A549 (cell line): Measurements from ENCODE around the gene BMP7. TPM values are rescaled to one million over a fixed set of nuclear protein-coding genes. Genes with fewer than 3 reads are reported as not detected.

Source experiments
- ATAC-seq, 2 experiments: fragments of 200-7000 bp in 1 of 2; fragments of >200 bp in 1 of 2; cut with Nextera tagmentation in 1 of 2; cut with Tn5 transposase in 1 of 2; 3 replicates each; pipeline versions ENCODE4 v1.8.0 to v1.9.1; 2018 to 2020; ENCODE audit warnings: mild to moderate bottlenecking in 1 of 2, moderate library complexity in 1 of 2
- CTCF ChIA-PET: fragments of 300-600 bp; sonication (Branson Sonifier 250); formaldehyde crosslinking; extraction: SDS; loops from one replicate; lab custom pipeline; 2021; ENCODE audit warnings: antibody characterized with exemption, inconsistent platforms; lab: Yijun Ruan, JAX
- POLR2A ChIA-PET: fragments of 350-600 bp; formaldehyde crosslinking; extraction: SDS; loops from one replicate; lab custom pipeline; 2021; ENCODE audit warnings: antibody characterized with exemption, inconsistent platforms; lab: Yijun Ruan, JAX
- DNase-seq, 2 experiments: peaks; one replicate each; pipeline versions ENCODE4 v3.0.0 to v3.0.0-alpha.2; 2011 to 2016; ENCODE audit warnings: low read depth in 1 of 2, low spot score in 1 of 2
- FAIRE-seq: peaks from 2 replicates; lab custom pipeline; 2011; peaks lifted over from hg19 to GRCh38; lab: Jason Lieb, UNC
- H3K27ac ChIP-seq, 2 experiments: fragments of >200 bp; sonication (Bioruptor Twin); formaldehyde crosslinking; 3 replicates each; pipeline ENCODE4 v1.5.1; 2016 to 2017
- H3K4me1 ChIP-seq: fragments of >200 bp; sonication (Bioruptor Twin); formaldehyde crosslinking; 3 replicates; pipeline ENCODE4 v1.6.1; 2016
- H3K4me2 ChIP-seq: fragments of >200 bp; sonication (Bioruptor Twin); formaldehyde crosslinking; 3 replicates; pipeline ENCODE4 v1.6.1; 2016
- H3K4me3 ChIP-seq: fragments of >200 bp; sonication (Bioruptor Twin); formaldehyde crosslinking; 3 replicates; pipeline ENCODE4 v1.5.1; 2016
- H3K9me3 ChIP-seq: fragments of >200 bp; sonication (Bioruptor Twin); formaldehyde crosslinking; 3 replicates; pipeline ENCODE4 v1.6.1; 2016
- CBX8 ChIP-seq: fragments of 200-600 bp; sonication (generic); IDR thresholded peaks from 2 replicates; pipeline ENCODE4 v1.6.1; 2016
- EHF ChIP-seq: fragments of 250-450 bp; sonication (Bioruptor Pico); IDR thresholded peaks from 2 replicates; pipeline ENCODE4 v1.5.0; 2020; ENCODE audit warnings: mild to moderate bottlenecking
- EHMT2 ChIP-seq: fragments of 200-600 bp; sonication (generic); IDR thresholded peaks from 2 replicates; pipeline ENCODE4 v1.6.1; 2016; ENCODE audit warnings: antibody characterized with exemption, low read depth, mild to moderate bottlenecking, moderate library complexity
- ESRRA ChIP-seq: fragments of 150-350 bp; IDR thresholded peaks from 2 replicates; pipeline ENCODE4 v1.6.1; 2014; ENCODE audit warnings: mild to moderate bottlenecking, low read length, borderline replicate concordance
- FOSB ChIP-seq: fragments of 250-450 bp; sonication (Bioruptor Pico); IDR thresholded peaks from 2 replicates; pipeline ENCODE4 v1.5.0; 2020; ENCODE audit warnings: mild to moderate bottlenecking, moderate library complexity
- FOSL2 ChIP-seq, 2 experiments: fragments of 450-650 bp in 1 of 2; fragments of >200 bp in 1 of 2; sonication (Bioruptor Twin) in 1 of 2; formaldehyde crosslinking; IDR thresholded peaks; 2 replicates each; pipeline versions ENCODE4 v1.5.0 to v1.6.1; 2016 to 2020; ENCODE audit warnings: mild to moderate bottlenecking in 1 of 2, moderate library complexity in 1 of 2
- HDAC2 ChIP-seq: fragments of 200-600 bp; sonication (generic); IDR thresholded peaks from 2 replicates; pipeline ENCODE4 v1.6.1; 2016
- HEYL ChIP-seq: fragments of 250-450 bp; sonication (Bioruptor Pico); IDR thresholded peaks from 2 replicates; pipeline ENCODE4 v1.8.0; 2021; ENCODE audit warnings: mild to moderate bottlenecking, moderate library complexity
- HOXB5 ChIP-seq: fragments of 250-450 bp; sonication (Bioruptor Pico); IDR thresholded peaks from 2 replicates; pipeline ENCODE4 v1.5.0; 2020; ENCODE audit warnings: mild to moderate bottlenecking, moderate library complexity
- JUN ChIP-seq, 2 experiments: fragments of >200 bp; sonication (Bioruptor Twin); formaldehyde crosslinking; IDR thresholded peaks; 2 replicates in 1 of 2; 3 replicates in 1 of 2; pipeline ENCODE4 v1.6.1; 2016 to 2017
- KDM1A ChIP-seq: fragments of 200-600 bp; sonication (generic); IDR thresholded peaks from 2 replicates; pipeline ENCODE4 v1.6.1; 2016; ENCODE audit warnings: low read depth, mild to moderate bottlenecking
- NPAS2 ChIP-seq: fragments of 250-450 bp; sonication (Bioruptor Pico); IDR thresholded peaks from 2 replicates; pipeline ENCODE4 v1.8.0; 2022; ENCODE audit warnings: mild to moderate bottlenecking, moderate library complexity, borderline replicate concordance
- PBX3 ChIP-seq: IDR thresholded peaks from 2 replicates; pipeline ENCODE4 v1.6.1; 2012
- RFX5 ChIP-seq: fragments of 450-650 bp; IDR thresholded peaks from 2 replicates; pipeline ENCODE4 v1.7.1; 2014; ENCODE audit warnings: antibody characterized with exemption, mild to moderate bottlenecking, moderate library complexity
- TP53 ChIP-seq: fragments of 250-450 bp; sonication (Bioruptor Pico); IDR thresholded peaks from 2 replicates; pipeline ENCODE4 v1.5.0; 2021; ENCODE audit warnings: mild to moderate bottlenecking, moderate library complexity
- ZSCAN20 ChIP-seq: fragments of 250-450 bp; sonication (Bioruptor Pico); IDR thresholded peaks from 2 replicates; pipeline ENCODE4 v1.8.0; 2022; ENCODE audit warnings: mild to moderate bottlenecking, moderate library complexity
- WGBS: methylation state at CpG from one replicate; pipeline ENCODE4 v1.1.6; 2017; ENCODE audit errors: missing lambda C conversion rate; 5-methylcytosine and 5-hydroxymethylcytosine counted together
- polyA plus RNA-seq, 4 experiments: library from polyadenylated mRNA; depleted of rRNA in 3 of 4; stranded (reverse); fragments of >200 nt; fragmentation: RNase III in 1 of 4; extraction: RNeasy Plus Mini Kit Qiagen cat#74134 plus additional on column Dnase treatment in 1 of 4; gene quantifications; 2 replicates in 3 of 4; 3 replicates in 1 of 4; pipeline ENCODE4 v1.2.3, GENCODE V29; 2011 to 2017
- TF ChIP-seq, protein P1 (sequence below): fragments of >200 bp; sonication (Bioruptor Twin); formaldehyde crosslinking; IDR thresholded peaks from 3 replicates; pipeline ENCODE4 v1.6.1; 2016
- TF ChIP-seq, protein P2 (sequence below): IDR thresholded peaks from 2 replicates; pipeline ENCODE4 v1.6.1; 2012; ENCODE audit warnings: low read depth, borderline replicate concordance
- TF ChIP-seq, protein P3 (sequence below): fragments of 450-650 bp; IDR thresholded peaks from 2 replicates; pipeline ENCODE4 v1.6.1; 2014; ENCODE audit warnings: antibody characterized with exemption
- TF ChIP-seq, protein P4 (sequence below): fragments of 250-450 bp; sonication (Bioruptor Pico); IDR thresholded peaks from 2 replicates; pipeline ENCODE4 v1.5.0; 2020; ENCODE audit warnings: low read depth, mild to moderate bottlenecking, moderate library complexity

Gene BMP7
- polyA plus RNA-seq, 2 of the 4 experiments (the other 2 are of a cell fraction): 0.08 to 0.22 TPM

- Histone ChIP-seq H3K4me2 (peak overlapping the region; percentile 94), H3K4me1 (peaks cover 24% of the 10 kb centered on the region), H3K9me3 (no peaks in the 10 kb centered on the region), H3K4me3 (peak overlapping the region; percentile 47; the same call in 2 of the 3 replicates), H3K27ac (no peak overlapping the region)
- 37% methylated on average over 19 of the region's 54 CpGs for WGBS
- ChIA-PET CTCF (interaction anchor here (0.9 kb wide), 1 partner anchor 16 kb away, joined by 3 read pairs; no protein-coding TSS in a partner anchor), POLR2A (no interaction called here)
- DNase-seq (no peak), FAIRE-seq (no peak), ATAC-seq (no peak)
- TF ChIP-seq, protein P1, sequence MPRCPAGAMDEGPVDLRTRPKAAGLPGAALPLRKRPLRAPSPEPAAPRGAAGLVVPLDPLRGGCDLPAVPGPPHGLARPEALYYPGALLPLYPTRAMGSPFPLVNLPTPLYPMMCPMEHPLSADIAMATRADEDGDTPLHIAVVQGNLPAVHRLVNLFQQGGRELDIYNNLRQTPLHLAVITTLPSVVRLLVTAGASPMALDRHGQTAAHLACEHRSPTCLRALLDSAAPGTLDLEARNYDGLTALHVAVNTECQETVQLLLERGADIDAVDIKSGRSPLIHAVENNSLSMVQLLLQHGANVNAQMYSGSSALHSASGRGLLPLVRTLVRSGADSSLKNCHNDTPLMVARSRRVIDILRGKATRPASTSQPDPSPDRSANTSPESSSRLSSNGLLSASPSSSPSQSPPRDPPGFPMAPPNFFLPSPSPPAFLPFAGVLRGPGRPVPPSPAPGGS: no peak
- no peak for TF ChIP-seq PBX3
- no peak for TF ChIP-seq ESRRA
- TF ChIP-seq, protein P2, sequence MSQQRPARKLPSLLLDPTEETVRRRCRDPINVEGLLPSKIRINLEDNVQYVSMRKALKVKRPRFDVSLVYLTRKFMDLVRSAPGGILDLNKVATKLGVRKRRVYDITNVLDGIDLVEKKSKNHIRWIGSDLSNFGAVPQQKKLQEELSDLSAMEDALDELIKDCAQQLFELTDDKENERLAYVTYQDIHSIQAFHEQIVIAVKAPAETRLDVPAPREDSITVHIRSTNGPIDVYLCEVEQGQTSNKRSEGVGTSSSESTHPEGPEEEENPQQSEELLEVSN: peak; percentile 35; the same call in 1 of the 2 replicates
Measured at GRCh38 chr20:57263801-57264792, 2.3 kb downstream of the BMP7 start.

GRCh38 chr20:57262784-57263609, 3.4 kb downstream of the BMP7 start:
- DNase-seq: no peak
- no peak overlapping the region for H3K4me3 ChIP-seq
- TF ChIP-seq JUN (IDR thresholded peaks at IDR 0.05) (no peak), HDAC2 (no peak), FOSB (no peak), RFX5 (no peak), EHMT2 (no peak), HOXB5 (CRISPR knock-in tag) (no peak), KDM1A (no peak), TP53 (CRISPR knock-in tag) (no peak), ZSCAN20 (no peak), CBX8 (no peak), NPAS2 (CRISPR knock-in tag) (no peak), FOSL2 (IDR thresholded peaks at IDR 0.05) (no peak), FOSL2 (CRISPR knock-in tag; IDR thresholded peaks at IDR 0.05) (no peak), HEYL (CRISPR knock-in tag) (no peak), EHF (CRISPR knock-in tag) (no peak)
- TF ChIP-seq, protein P3, sequence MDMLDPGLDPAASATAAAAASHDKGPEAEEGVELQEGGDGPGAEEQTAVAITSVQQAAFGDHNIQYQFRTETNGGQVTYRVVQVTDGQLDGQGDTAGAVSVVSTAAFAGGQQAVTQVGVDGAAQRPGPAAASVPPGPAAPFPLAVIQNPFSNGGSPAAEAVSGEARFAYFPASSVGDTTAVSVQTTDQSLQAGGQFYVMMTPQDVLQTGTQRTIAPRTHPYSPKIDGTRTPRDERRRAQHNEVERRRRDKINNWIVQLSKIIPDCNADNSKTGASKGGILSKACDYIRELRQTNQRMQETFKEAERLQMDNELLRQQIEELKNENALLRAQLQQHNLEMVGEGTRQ: no peak
- TF ChIP-seq, protein P1: no peak
- TF ChIP-seq, protein P4, sequence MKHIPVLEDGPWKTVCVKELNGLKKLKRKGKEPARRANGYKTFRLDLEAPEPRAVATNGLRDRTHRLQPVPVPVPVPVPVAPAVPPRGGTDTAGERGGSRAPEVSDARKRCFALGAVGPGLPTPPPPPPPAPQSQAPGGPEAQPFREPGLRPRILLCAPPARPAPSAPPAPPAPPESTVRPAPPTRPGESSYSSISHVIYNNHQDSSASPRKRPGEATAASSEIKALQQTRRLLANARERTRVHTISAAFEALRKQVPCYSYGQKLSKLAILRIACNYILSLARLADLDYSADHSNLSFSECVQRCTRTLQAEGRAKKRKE (CRISPR knock-in tag): no peak
- CTCF ChIA-PET: interaction anchor here (1.2 to 1.4 kb wide), 2 partner anchors 20 to 171 kb away, joined by 3 to 4 read pairs; no protein-coding TSS in a partner anchor
- ATAC-seq: no peak
- peaks cover 24% of the 10 kb centered on the region for H3K4me1 ChIP-seq
- no peak overlapping the region for H3K4me2 ChIP-seq
- no peak overlapping the region for H3K27ac ChIP-seq
- H3K9me3 ChIP-seq: no peaks in the 10 kb centered on the region
- 52% methylated on average over 10 of the region's 10 CpGs for WGBS
- no peak for FAIRE-seq
- POLR2A ChIA-PET: no interaction called here
